HG02678 (cell line): ENCODE results near the gene ATF5.

Experiments
- ATAC-seq: cut with Tn5 transposase; IDR thresholded peaks from one replicate; pipeline ENCODE4 v1.9.1; 2021; ENCODE audit warnings: mild to moderate bottlenecking, moderate library complexity; ENCODE audit not compliant: unreplicated experiment

The ATF5 gene

DNA sequence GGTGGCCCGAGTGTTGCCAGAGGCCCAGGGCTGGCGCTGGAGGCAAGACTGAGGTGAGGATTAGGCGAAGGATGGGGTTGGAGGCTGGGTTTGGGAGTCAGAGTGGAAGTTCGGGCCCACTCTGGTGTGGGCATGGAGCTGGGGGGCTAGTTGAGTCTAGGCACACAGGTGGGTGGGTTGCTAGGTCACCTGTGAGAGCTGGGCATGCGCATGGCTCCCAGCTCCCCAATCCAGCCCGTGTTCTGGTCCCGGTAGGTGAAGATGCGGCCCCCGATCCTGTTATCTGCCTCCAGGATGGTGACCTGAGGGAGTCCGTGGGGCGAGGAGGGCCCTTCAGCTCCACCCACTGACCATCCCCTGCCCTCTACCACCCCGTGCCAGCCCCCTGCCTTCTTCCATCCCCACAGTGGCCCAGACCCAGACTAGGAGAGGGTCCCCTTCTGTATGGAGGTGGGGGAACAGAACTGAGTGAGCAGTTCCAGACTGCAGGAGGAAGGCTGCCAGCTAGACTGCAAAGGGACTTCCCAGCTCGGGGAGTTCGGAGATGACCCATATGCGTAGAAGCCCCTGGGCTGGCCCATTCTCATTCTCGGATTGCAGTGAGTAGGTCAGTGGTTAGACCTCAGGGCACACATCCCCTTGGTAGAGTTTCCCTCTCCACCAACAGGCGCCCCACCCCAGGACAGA is 34.0 kb upstream of the ATF5 start:
- ATAC-seq: no peak

- no peak for ATAC-seq
Observed at GRCh38 chr19:49895566-49896297, 33.3 kb upstream of the ATF5 start.

GRCh38 chr19:49896863-49897621 is 32.0 kb upstream of the ATF5 start, which contains the start of gene IL4I1:
Gene IL4I1 (minus strand): TSS chr19:49896887. CDS start chr19:49896160, 727 bp downstream.
- peak; percentile 55 for ATAC-seq

- ATAC-seq: no peak
Observed at GRCh38 chr19:49904136-49904535, 24.9 kb upstream of the ATF5 start.

DNA sequence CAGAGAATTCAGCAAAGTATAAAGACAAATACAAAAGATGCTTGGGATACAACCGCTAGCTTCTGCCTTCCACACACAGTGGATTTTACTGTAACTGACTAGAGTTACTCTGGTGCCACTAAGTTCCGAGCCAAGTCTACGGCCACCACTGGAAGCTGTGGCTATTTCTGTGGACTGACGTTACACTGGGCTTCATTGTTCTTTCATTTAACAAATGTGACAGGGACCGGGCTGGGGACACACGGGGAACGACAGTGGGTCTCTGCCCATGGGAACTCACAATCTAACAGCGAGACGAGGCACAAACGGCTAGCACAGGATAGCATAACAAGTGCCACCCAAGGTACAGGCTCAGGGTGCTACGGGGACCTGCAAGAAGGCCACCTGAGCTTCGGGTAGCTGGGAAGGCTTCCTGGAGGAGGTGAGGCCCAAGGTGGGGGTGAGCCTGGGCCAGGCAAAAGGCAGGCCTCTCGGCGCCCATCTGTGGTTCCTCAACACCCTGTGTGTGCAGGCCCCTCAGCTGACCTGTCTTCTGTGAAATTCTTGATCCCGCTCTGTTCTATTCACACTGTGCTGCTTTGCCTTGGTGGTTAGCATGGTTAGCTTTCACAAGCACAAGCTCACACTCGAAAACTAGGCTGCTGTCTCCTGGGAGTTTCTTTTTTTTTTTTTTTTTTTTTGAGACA is 22.0 kb upstream of the ATF5 start:
- ATAC-seq: no peak

- no peak for ATAC-seq
Observed at GRCh38 chr19:49907745-49908446, 21.1 kb upstream of the ATF5 start.

- no peak for ATAC-seq
Observed at GRCh38 chr19:49908480-49909420, 20.3 kb upstream of the ATF5 start.

GRCh38 chr19:49910179-49910578 is 18.8 kb upstream of the ATF5 start:
- no peak for ATAC-seq

- no peak for ATAC-seq
Observed at GRCh38 chr19:49911381-49912145, 17.4 kb upstream of the ATF5 start.

DNA sequence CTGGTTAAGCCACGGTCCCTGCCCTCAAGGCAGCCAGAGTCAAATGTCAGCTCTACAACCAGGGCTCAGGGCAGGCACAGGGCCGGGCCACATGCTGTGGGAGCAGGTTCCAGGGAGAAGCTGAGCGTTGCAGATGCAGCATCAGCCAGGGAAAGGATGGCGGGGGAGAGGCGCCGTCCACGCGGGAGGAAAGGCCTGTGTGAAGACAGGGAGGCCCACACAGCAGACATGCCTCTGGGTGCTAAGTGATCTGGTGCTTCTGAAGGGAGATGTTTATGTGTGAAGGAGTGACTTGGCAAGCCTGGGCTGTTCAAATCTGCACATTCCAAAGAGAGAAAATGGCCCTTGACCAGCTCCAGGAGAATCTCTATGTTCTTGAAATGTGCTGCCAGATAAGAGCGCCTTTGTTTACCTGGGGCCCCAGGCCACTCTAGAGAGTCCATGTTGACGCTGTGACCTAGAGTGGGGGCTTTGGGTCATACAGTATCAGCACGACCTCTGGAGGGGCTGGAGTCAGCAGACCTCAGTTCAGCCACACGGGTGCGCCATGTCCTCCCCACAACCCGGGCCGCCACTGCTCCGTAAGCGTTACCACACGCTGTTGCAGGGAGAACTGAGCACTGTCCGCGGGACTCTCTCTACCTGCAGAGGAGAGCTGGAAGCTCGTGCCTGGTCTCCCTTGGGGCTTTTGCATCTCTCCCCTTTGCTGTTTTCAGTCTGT is 15.9 kb upstream of the ATF5 start:
- no peak for ATAC-seq

DNA sequence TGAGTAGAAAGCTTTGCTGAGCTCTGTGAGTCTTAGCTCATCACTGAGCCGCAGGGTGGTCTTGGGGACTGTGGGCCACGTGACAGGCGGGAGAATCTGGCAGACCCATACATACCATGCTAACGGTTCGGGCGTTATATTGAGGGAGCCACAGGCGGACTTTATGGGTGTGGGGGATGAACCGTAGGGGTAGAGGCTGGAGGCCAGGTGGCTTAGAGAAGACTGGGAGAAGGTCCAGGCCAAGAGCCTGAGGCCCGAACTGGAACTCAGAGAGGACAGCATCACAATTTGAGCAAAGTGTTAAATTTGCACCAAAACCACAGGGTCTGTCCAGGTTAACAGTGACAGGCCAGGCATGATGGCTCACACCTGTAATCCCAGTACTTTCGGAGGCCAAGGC is 15.3 kb upstream of the ATF5 start:
- ATAC-seq: no peak

- no peak for ATAC-seq
Observed at GRCh38 chr19:49915271-49915670, 13.7 kb upstream of the ATF5 start.

DNA sequence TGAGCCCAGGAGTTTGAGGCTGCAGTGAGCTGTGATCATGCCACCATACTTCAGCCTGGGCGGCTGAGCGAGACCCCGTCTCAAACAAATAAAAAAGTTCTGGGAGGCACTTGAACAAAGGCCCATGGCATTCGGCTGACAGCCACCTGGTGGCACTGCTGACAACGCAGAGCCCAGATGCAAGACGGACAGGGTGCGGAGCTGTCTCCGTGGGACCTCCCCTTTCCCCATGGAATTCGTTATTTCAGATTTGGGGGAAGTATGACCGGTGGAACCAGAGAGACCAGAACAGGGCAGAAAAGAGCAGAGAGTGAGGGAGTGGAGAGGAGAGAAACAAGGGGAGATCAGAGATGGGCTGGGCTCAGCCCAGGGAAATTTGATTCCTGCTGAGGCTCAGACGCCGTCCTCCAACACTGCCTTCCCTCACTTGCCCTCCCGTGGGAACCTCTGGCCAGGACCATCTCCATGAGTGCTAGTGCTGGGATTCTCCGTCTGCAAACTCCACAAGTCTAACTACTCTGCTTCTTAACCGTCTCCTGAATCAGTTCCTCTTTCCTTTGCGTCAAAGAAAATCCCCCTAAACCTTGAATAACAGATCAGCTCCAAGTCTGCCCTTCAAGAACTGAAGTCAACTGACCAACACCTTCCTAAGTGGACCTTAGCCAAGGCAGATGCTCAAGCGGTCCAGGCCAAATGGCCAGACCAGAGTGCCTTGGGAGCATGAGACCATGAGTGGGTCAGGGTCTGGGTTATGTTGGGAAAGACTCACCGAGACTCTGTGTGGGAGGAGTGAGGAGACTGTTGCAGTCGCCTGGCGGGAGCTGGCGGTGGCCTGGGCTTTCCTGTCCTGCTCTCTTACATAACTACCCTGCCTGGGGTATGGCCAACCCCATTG is 11.9 kb upstream of the ATF5 start:
- ATAC-seq: no peak

GRCh38 chr19:49918089-49918488 is 10.9 kb upstream of the ATF5 start:
- ATAC-seq: no peak

DNA sequence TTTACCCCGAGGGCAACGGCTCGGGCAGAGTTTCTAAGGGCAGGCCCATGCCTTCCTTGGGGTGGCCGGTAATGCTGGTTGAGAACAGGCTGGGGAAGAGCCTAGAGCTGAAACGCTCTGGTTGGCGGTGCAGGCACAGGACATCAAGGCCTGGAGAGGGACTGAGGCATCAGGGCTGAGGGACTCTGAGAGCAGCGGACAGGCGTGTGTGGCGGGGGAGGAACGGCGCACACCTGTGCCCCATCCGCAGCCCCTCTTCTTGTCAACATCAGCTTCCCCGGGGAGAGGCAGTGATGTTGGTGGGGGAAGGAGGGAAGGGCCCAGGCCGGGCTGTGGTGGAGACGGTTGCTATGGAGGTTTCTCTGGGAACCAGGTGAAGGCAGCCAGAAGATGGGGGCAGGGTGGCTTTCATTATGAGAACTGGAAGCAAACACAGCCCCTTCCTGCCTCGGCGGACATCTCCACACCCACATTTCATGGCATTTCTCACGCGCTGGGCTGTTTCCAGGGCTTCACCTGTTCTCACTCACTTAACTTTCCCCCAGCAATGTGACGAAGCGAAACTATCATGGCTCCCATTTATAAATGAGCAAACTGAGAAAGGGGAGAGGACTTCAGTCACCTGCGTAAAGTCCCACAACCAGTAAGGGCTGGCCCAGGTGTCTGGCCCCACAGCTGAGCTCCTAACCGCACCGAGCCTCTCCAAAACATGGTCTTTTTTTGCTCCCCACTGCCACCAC is 8.2 kb upstream of the ATF5 start:
- ATAC-seq: no peak
